Myocyte (in vitro differentiated cells): ENCODE results near the gene GLI3. TPM values are rescaled to one million over a fixed set of nuclear protein-coding genes. Genes with fewer than 3 reads are reported as not detected.

Experiments used
- DNase-seq: peaks from one replicate; pipeline ENCODE4 v3.0.0-alpha.2; 2012; ENCODE audit warnings: low read depth
- polyA plus RNA-seq: library from polyadenylated mRNA; unstranded; fragments of >200 nt; gene quantifications from one replicate; pipeline ENCODE4 v1.2.1, GENCODE V29; 2012; ENCODE audit warnings: missing spikeins
- total RNA-seq: library from RNA; depleted of rRNA; stranded (reverse); fragments of >200 nt; gene quantifications from 2 replicates; pipeline ENCODE4 v1.2.3, GENCODE V29; 2014

The GLI3 gene
- 2.7 and 3.7 TPM in 2 replicates for total RNA-seq
- polyA plus RNA-seq, result 1.8 TPM

DNA sequence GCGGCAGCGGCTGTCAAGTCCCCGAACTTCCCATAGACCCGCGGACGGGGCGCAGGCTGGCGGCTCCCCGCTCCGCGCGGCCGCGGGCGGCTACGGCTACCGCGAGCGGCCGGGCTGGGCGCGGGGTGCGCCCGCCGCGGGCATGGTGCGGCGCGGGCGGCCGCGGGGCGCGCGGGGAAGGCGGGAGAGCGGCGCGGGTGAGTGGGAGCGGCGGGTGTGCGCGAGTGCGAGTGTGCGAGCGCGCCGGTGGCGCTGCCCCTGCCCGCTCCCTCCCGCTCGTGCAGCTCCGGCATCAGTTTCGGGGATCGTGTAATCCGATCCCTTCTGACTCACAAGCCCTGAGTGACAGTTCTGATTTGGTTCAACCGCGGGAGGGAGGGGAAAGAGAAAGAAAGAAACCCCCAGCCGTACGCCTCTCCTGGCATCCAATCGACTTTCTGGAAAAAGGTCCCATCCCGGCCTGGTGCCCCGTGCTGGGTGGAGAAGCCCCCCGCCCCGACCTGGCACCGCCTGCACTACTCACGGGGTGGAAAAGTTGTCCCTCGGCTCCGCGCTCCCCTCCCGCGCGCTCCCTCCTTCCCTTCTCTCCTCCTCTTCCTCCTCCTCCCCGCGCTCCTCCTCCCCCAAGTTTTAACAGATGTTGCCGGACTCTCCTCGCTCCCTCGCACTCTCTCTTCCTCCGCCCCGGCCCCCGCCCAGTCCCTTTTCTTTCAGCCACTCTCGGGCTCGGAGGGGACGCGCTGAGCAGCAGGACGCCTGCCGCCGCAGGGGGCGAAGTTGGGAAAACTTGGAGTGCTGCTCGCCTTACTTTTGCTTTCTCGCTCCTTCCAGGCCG, at the start of gene GLI3:
GLI3 (minus strand) TSS at position 234 of the 835 bp plus-strand sequence. CDS start 13,956 bp downstream, outside the sequence.
- peak; percentile 96 for DNase-seq

DNA sequence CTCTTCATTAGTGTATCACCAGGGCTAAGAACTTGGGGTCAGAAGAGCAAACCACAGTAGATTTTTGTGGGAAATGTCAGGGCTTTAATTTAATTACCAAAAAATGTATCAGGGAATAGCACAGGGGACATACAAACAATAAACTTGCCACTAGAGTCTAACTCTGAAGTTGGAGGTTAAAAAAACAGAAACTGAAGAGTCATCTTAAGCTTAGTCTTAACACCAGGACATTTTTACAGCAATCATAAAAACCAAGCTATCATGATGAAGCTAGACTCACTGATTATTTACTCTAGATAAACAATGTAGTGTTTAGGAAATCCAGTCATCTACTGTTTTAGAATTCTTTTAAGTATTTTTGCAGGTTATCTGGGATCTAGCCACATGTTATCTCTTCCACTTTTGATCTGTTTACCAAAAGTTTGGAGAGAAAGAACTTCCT, 48.4 kb upstream of the GLI3 start:
- DNase-seq, result no peak

DNA sequence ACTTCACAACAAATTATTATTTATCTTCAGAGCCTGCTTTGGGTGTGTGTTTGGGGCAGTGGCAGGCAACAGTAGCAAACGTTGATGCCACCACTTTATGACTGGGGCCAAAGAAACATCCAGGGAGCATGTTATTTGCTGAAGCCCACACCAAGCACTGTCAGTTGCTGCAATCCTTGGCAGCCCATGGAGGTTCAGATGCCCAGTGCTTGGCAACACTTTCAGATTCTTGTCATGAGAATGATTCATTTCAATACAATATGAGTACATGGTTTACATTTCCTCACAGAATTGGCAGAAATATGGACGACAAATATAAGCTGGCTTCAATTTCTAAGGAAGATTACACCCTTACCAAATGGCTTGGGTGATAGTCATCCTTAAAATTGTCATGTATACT, 46.5 kb upstream of the GLI3 start:
- DNase-seq, result no peak

GRCh38 chr7:42278344-42278743, 41.3 kb upstream of the GLI3 start:
- no peak for DNase-seq

GRCh38 chr7:42274053-42274452, 37.0 kb upstream of the GLI3 start:
- no peak for DNase-seq

GRCh38 chr7:42272793-42273665, 36.0 kb upstream of the GLI3 start:
- peak; percentile 14 for DNase-seq

- DNase-seq, result no peak
Measured at GRCh38 chr7:42269161-42269560, 32.2 kb upstream of the GLI3 start.

- no peak for DNase-seq
Measured at GRCh38 chr7:42264702-42265101, 27.7 kb upstream of the GLI3 start.

GRCh38 chr7:42263971-42264370, 27.0 kb upstream of the GLI3 start:
- DNase-seq, result no peak

- DNase-seq, result peak; percentile 61
Measured at GRCh38 chr7:42262964-42263363, 26.0 kb upstream of the GLI3 start.

DNA sequence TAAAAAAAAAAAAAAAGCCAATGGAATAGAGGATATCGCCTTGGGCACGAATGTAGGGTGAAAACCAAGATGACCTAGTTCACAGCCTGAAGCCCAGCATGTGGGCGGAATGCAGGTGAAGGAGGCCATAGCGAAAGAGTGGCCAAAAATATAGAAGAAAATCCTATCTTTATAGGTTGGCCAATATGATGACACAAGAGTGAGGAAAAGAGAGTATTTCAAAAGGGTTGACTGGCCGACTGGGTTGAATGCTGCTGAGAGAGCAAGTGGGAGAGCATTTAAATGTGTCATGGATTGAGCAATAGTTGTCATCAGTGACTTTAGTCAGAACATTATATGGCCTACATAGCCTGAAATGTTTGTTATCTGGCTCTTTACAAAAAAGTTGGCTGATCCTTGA, 17.2 kb upstream of the GLI3 start:
- no peak for DNase-seq

GRCh38 chr7:42253316-42253715, 16.3 kb upstream of the GLI3 start:
- DNase-seq, result no peak

- no peak for DNase-seq
Measured at GRCh38 chr7:42250411-42250810, 13.4 kb upstream of the GLI3 start.

DNA sequence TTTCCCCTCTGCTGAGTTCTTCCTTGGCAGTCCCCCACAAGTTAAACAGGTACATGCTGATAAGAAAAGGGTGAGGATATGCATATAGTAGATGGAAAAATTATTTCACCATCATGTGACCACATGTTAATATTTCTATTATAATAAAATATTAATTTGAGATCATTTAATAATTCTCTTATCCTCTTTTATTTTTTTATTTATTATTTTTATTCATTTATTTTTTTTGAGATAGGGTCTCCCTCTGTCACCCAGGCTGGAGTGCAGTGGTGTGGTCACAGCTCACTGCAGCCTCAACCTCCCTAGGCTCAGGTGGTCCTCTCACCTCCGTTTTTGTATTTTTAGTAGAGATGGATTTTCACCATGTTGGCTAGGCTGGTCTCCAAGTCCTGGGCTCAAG, 11.6 kb upstream of the GLI3 start:
- no peak for DNase-seq

GRCh38 chr7:42247301-42247700, 10.3 kb upstream of the GLI3 start:
- peak; percentile 71 for DNase-seq

DNA sequence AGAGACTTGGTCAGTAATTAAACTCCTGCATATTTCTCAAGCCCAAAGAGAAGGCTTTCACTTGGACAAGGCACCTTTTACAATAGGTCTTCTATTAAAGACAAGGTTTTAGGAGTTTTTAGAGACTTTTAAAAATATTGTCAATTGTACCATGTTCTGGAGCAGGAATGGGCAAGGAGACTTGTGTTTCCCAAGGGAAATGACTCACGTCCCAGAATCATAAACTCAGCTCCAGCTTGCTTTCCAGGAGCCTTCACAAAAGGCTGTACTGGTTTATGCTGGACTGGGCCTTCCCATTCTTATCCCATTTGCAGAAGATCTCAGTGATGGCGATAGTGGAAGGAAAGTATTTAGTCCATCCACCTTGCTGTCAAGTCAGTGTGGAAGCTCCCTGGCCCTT, 7.8 kb upstream of the GLI3 start:
- DNase-seq, result peak; percentile 57

GRCh38 chr7:42242381-42242780, 5.4 kb upstream of the GLI3 start:
- no peak for DNase-seq

GRCh38 chr7:42241424-42241823, 4.4 kb upstream of the GLI3 start:
- DNase-seq, result no peak

GRCh38 chr7:42240416-42240815, 3.4 kb upstream of the GLI3 start:
- no peak for DNase-seq

DNA sequence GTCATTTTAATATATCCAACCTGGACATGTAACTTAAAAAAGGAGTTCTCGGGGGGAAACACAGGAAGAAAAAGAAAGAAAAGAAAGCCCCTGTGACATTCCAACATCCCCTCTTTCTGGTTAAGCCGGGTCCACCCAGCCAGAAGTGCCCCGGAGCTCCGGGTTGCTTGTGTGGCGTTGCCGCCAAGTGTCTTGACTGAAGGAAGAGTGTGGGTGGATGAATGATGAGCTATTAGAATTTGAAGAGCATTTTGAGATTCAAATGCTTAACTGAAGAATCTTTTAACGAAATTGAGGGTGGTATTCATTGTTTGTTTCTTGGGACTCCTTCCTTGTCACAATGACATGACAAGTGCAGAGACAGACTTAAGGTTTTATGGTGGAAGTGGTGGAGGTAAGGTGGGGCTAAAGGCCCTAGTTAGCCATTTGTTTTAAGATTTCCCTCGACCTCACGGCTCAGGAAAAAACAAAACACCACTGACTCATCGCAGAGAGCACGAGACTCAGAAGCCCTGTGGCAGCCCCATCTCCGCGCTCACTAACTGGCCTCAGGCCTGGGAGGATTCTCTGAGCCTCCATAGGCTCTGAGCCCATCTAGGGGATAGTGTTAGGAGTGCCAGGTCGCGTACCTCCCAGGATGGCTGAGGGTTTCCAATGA, 1.8 kb upstream of the GLI3 start:
- peak; percentile 63 for DNase-seq

GRCh38 chr7:42237811-42238541, 967 bp upstream of the GLI3 start:
- DNase-seq, result peak; percentile 63
